B cell (primary cell): ENCODE data around the gene TEX9. TPM values are rescaled to one million over a fixed set of nuclear protein-coding genes. Genes with fewer than 3 reads are reported as not detected.

Experiments used
- ATAC-seq: fragments of 200-7000 bp; cut with Tn5 transposase; one replicate; pipeline ENCODE4 v1.10.0; 2021; ENCODE audit warnings: low read depth, mild to moderate bottlenecking, moderate number of reproducible peaks, moderate library complexity
- CTCF ChIA-PET: fragments of 350-600 bp; sonication (Branson Sonifier 250); formaldehyde crosslinking; loops from one replicate; lab custom pipeline; 2021; ENCODE audit warnings: antibody characterized with exemption, inconsistent platforms; lab: Charles Lee
- POLR2A ChIA-PET: fragments of 350-600 bp; sonication (Branson Sonifier 250); formaldehyde crosslinking; loops from one replicate; lab custom pipeline; 2021; ENCODE audit warnings: antibody characterized with exemption; lab: Charles Lee
- DNase-seq: peaks from one replicate; pipeline ENCODE4 v3.0.0; 2013
- H2AFZ ChIP-seq: 2 replicates; pipeline ENCODE4 v1.6.1; 2012; ENCODE audit warnings: mild to moderate bottlenecking, low read depth, low read length; ENCODE audit not compliant: insufficient read depth, poor library complexity, severe bottlenecking
- H3K27ac ChIP-seq, 2 donors: 1 replicate in 1 of 2; 2 replicates in 1 of 2; pipeline ENCODE4 v1.5.1; 2012 to 2013; ENCODE audit warnings: low read length in 2 of 2, mild to moderate bottlenecking in 2 of 2, moderate library complexity in 1 of 2
- H3K27me3 ChIP-seq, 4 experiments: fragments of 200-600 bp in 1 of 4; sonication (generic) in 1 of 4; replicated peaks in 1 of 4; 1 replicate in 2 of 4; 2 replicates in 2 of 4; pipeline versions ENCODE4 v1.6.1 to v1.7.0; 2013 to 2016; ENCODE audit warnings: low read length in 3 of 4, mild to moderate bottlenecking in 2 of 4, mixed read lengths in 1 of 4, moderate library complexity in 1 of 4; ENCODE audit not compliant: insufficient read depth in 4 of 4, control insufficient read depth in 3 of 4; ENCODE audit errors: control extremely low read depth in 1 of 4
- H3K36me3 ChIP-seq, 2 experiments: replicated peaks in 1 of 2; 1 replicate in 1 of 2; 2 replicates in 1 of 2; pipeline versions ENCODE4 v1.6.1 to v1.7.1; 2013; ENCODE audit warnings: low read length in 1 of 2; ENCODE audit not compliant: insufficient read depth in 2 of 2, control insufficient read depth in 1 of 2; ENCODE audit errors: control extremely low read depth in 1 of 2, extremely low read depth in 1 of 2
- H3K4me1 ChIP-seq, 2 donors: fragments of 200-600 bp in 1 of 2; sonication (generic) in 1 of 2; 1 replicate in 1 of 2; 2 replicates in 1 of 2; pipeline versions ENCODE4 v1.5.1 to v1.6.1; 2013 to 2017; ENCODE audit warnings: low read length in 2 of 2; ENCODE audit not compliant: control insufficient read depth in 2 of 2, insufficient read depth in 2 of 2
- H3K4me2 ChIP-seq: replicated peaks from 2 replicates; pipeline ENCODE3; 2012; ENCODE audit warnings: mild to moderate bottlenecking, low read depth, low read length; ENCODE audit not compliant: poor library complexity, severe bottlenecking
- H3K4me3 ChIP-seq, 5 experiments: fragments of 200-600 bp in 1 of 5; sonication (generic) in 1 of 5; 1 replicate in 3 of 5; 2 replicates in 2 of 5; pipeline versions ENCODE4 v1.5.1 to v1.7.0; 2011 to 2016; ENCODE audit warnings: low read length in 4 of 5, mild to moderate bottlenecking in 4 of 5, low read depth in 2 of 5, control low read depth in 1 of 5, moderate library complexity in 1 of 5; ENCODE audit not compliant: insufficient read depth in 1 of 5; ENCODE audit errors: control extremely low read depth in 1 of 5, extremely low read depth in 1 of 5
- H3K79me2 ChIP-seq: fragments of 200-600 bp; sonication (generic); one replicate; pipeline ENCODE4 v1.6.0; 2016; ENCODE audit warnings: low read length; ENCODE audit not compliant: control insufficient read depth, insufficient read depth
- H3K9ac ChIP-seq: fragments of 200-600 bp; sonication (generic); 2 replicates; pipeline ENCODE4 v1.6.1; 2017; ENCODE audit warnings: mild to moderate bottlenecking, low read length, moderate library complexity
- H3K9me3 ChIP-seq, 3 donors: one replicate each; pipeline versions ENCODE4 v1.6.1 to v1.7.1; 2013; ENCODE audit warnings: low read length in 2 of 3; ENCODE audit not compliant: control insufficient read depth in 2 of 3, insufficient read depth in 1 of 3; ENCODE audit errors: control extremely low read depth in 1 of 3
- H4K20me1 ChIP-seq: 2 replicates; pipeline ENCODE4 v1.6.0; 2012; ENCODE audit warnings: mild to moderate bottlenecking, low read length; ENCODE audit not compliant: insufficient read depth, control insufficient read depth, poor library complexity, severe bottlenecking
- H3K27ac Mint-ChIP-seq: one replicate; pipeline ENCODE4 v1.8.0; 2021; ENCODE audit warnings: mixed read lengths
- H3K27me3 Mint-ChIP-seq: one replicate; pipeline ENCODE4 v1.8.0; 2021; ENCODE audit warnings: mixed read lengths
- H3K4me1 Mint-ChIP-seq: one replicate; pipeline ENCODE4 v1.8.0; 2021; ENCODE audit warnings: mixed read lengths
- H3K4me3 Mint-ChIP-seq: one replicate; pipeline ENCODE4 v1.8.0; 2021; ENCODE audit warnings: mixed read lengths
- H3K9me3 Mint-ChIP-seq: one replicate; pipeline ENCODE4 v1.8.0; 2022; ENCODE audit warnings: mixed read lengths; ENCODE audit not compliant: insufficient read depth
- EZH2 ChIP-seq: IDR thresholded peaks from 2 replicates; pipeline ENCODE4 v1.6.1; 2012; ENCODE audit warnings: borderline replicate concordance, low read depth, mild to moderate bottlenecking, moderate library complexity, low read length; ENCODE audit not compliant: insufficient read depth, poor library complexity, severe bottlenecking
- WGBS: methylation state at CpG from one replicate; pipeline ENCODE4 v1.1.5; 2013; ENCODE audit warnings: missing lambda C conversion rate; ENCODE audit not compliant: insufficient coverage; 5-methylcytosine and 5-hydroxymethylcytosine counted together
- intact Hi-C: fragments of 100-400 bp; cut with micrococcal nuclease; formaldehyde crosslinking; loops from one replicate; pipeline ENCODE4 v1.10.0; 2022
- polyA plus RNA-seq: library from polyadenylated mRNA; depleted of rRNA; stranded (reverse); fragments of >200 nt; gene quantifications from 2 replicates; pipeline ENCODE4 v1.2.3, GENCODE V29; 2012
- total RNA-seq, 2 donors: library from RNA; stranded (reverse); fragments of 120-200 nt in 1 of 2; gene quantifications; 1 replicate in 1 of 2; 2 replicates in 1 of 2; pipeline versions ENCODE4 v1.2.3 to v1.2.4, GENCODE V29; 2013 to 2022
- TF ChIP-seq, protein P1 (sequence below): fragments of 200-600 bp; IDR thresholded peaks from one replicate; pipeline ENCODE4 v1.8.0; 2022; ENCODE audit warnings: antibody characterized with exemption, mild to moderate bottlenecking

Gene TEX9
- total and polyA plus RNA-seq, 2 donors (not counting 1 experiment from before 2014, with no cell fraction given), result 7.6 to 43.1 TPM

DNA sequence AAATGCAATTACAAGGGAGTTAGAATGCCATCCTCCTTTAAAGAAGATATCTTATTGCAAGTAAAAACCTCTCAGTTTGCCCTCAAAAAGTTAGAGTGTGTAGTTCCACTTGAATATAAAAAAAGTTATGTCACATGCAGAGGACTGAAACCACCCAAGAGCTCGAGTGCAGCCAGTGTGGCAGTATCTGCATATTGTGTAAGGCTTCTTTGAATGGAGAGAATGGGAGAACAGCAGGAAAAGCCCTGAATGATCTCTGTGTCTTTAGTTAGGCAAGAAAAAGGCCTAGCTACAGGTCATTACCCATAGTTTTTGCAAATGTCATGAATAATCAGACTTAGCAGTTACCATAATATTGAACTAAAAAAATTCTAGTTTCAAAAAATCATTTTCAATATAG lies 13.9 kb upstream of the TEX9 start:
- DNase-seq (no peak), ATAC-seq (no peak)
- Histone ChIP-seq H3K9ac (no peak overlapping the region), H3K4me3 (no peak overlapping the region), H2AFZ (no peak overlapping the region), H3K27ac (no peak overlapping the region), H3K4me1 (no peaks in the 10 kb centered on the region), H3K36me3 (no peaks in the 10 kb centered on the region), H3K9me3 (no peaks in the 10 kb centered on the region), H3K79me2 (no peaks in the 10 kb centered on the region), H3K27me3 (no peaks in the 10 kb centered on the region), H4K20me1 (no peaks in the 10 kb centered on the region), H3K4me2 (no peak overlapping the region)
- Mint-ChIP-seq H3K27ac (no peak overlapping the region), H3K9me3 (no peaks in the 10 kb centered on the region), H3K4me1 (no peaks in the 10 kb centered on the region), H3K27me3 (no peaks in the 10 kb centered on the region), H3K4me3 (no peak overlapping the region)
- TF ChIP-seq, protein P1, sequence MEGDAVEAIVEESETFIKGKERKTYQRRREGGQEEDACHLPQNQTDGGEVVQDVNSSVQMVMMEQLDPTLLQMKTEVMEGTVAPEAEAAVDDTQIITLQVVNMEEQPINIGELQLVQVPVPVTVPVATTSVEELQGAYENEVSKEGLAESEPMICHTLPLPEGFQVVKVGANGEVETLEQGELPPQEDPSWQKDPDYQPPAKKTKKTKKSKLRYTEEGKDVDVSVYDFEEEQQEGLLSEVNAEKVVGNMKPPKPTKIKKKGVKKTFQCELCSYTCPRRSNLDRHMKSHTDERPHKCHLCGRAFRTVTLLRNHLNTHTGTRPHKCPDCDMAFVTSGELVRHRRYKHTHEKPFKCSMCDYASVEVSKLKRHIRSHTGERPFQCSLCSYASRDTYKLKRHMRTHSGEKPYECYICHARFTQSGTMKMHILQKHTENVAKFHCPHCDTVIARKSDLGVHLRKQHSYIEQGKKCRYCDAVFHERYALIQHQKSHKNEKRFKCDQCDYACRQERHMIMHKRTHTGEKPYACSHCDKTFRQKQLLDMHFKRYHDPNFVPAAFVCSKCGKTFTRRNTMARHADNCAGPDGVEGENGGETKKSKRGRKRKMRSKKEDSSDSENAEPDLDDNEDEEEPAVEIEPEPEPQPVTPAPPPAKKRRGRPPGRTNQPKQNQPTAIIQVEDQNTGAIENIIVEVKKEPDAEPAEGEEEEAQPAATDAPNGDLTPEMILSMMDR, result no peak
- TF ChIP-seq EZH2, result no peak
- intact Hi-C loops, result no loop called here
- WGBS, result 67% methylated on average over 1 of the region's 1 CpG
- ChIA-PET POLR2A (no interaction called here), CTCF (no interaction called here)

GRCh38 chr15:56351957-56352506 lies 13.2 kb upstream of the TEX9 start:
- Histone ChIP-seq H3K36me3 (no peaks in the 10 kb centered on the region), H2AFZ (no peak overlapping the region), H3K9me3 (no peaks in the 10 kb centered on the region), H3K4me1 (no peaks in the 10 kb centered on the region), H3K27me3 (no peaks in the 10 kb centered on the region), H3K4me3 (no peak overlapping the region), H3K79me2 (no peaks in the 10 kb centered on the region), H4K20me1 (no peaks in the 10 kb centered on the region), H3K9ac (no peak overlapping the region), H3K27ac (no peak overlapping the region), H3K4me2 (no peak overlapping the region)
- H3K27me3 Mint-ChIP-seq, result no peaks in the 10 kb centered on the region
- WGBS, result 96% methylated on average over 7 of the region's 12 CpGs
- POLR2A ChIA-PET, result no interaction called here
- ATAC-seq, result no peak
- no peaks in the 10 kb centered on the region for H3K9me3 Mint-ChIP-seq
- no peak overlapping the region for H3K27ac Mint-ChIP-seq
- no peak for DNase-seq
- H3K4me1 Mint-ChIP-seq, result peaks cover 4% of the 10 kb centered on the region
- intact Hi-C loops, result no loop called here
- no peak overlapping the region for H3K4me3 Mint-ChIP-seq
- CTCF ChIA-PET, result no interaction called here
- TF ChIP-seq, protein P1, result no peak
- no peak for TF ChIP-seq EZH2
